ENCODE results near the gene SRPK3. TPM values are rescaled to one million over a fixed set of nuclear protein-coding genes. Genes with fewer than 3 reads are reported as not detected.
A peak's percentile ranks its signal among the peaks of the same experiment; 100 is the strongest.
"Not testable (repeated sequence)": the region's sequence is repeated elsewhere in the genome, so short reads cannot be mapped to it uniquely, and the experiment has no call there.

The SRPK3 gene
- polyA plus RNA-seq, 12 donors = 109 to 276 (median 201) TPM; not detected in 1

- DNase-seq = not testable (repeated sequence)
These were observed 37.2 kb upstream of the SRPK3 start for GRCh38 chrX:153743468-153744209.

GRCh38 chrX:153744210-153745066 lies 36.4 kb upstream of the SRPK3 start:
- DNase-seq = no peak

GRCh38 chrX:153745067-153745433 lies 35.8 kb upstream of the SRPK3 start:
- DNase-seq = not testable (repeated sequence)

GRCh38 chrX:153746359-153746758 lies 34.5 kb upstream of the SRPK3 start:
- no peak for DNase-seq

GRCh38 chrX:153746991-153747390 lies 33.9 kb upstream of the SRPK3 start:
- not testable (repeated sequence) for DNase-seq

GRCh38 chrX:153749017-153749416 lies 31.8 kb upstream of the SRPK3 start:
- DNase-seq = not testable (repeated sequence)

GRCh38 chrX:153750127-153750774 lies 30.6 kb upstream of the SRPK3 start:
- DNase-seq = no peak

GRCh38 chrX:153755136-153755535 lies 25.7 kb upstream of the SRPK3 start:
- DNase-seq = no peak

- DNase-seq = no peak
These were observed 19.0 kb upstream of the SRPK3 start for GRCh38 chrX:153761863-153762262.

- no peak for DNase-seq
These were observed 18.1 kb upstream of the SRPK3 start for GRCh38 chrX:153762626-153763173.

GRCh38 chrX:153763298-153763932 lies 17.4 kb upstream of the SRPK3 start:
- DNase-seq = no peak

- peak; percentile 45 for DNase-seq
These were observed 16.7 kb upstream of the SRPK3 start, which contains the start of gene PLXNB3 for GRCh38 chrX:153763989-153764755. TSS of gene PLXNB3 (plus strand) at chrX:153764249. CDS start at chrX:153765536, 1,287 bp downstream.

- DNase-seq = no peak
These were observed 16.1 kb upstream of the SRPK3 start for GRCh38 chrX:153764786-153765137.

GRCh38 chrX:153765138-153766079 lies 15.4 kb upstream of the SRPK3 start:
- no peak for DNase-seq

GRCh38 chrX:153766098-153766817 lies 14.6 kb upstream of the SRPK3 start:
- no peak for DNase-seq

GRCh38 chrX:153766871-153767673 lies 13.8 kb upstream of the SRPK3 start:
- DNase-seq = no peak

- no peak for DNase-seq
These were observed 13.2 kb upstream of the SRPK3 start for GRCh38 chrX:153767674-153768055.

All from muscle of arm (tissue), 12 donors.